Ammon's horn (tissue), 1 donor: ENCODE measurements around the gene KRT81.
"Not testable (repeated sequence)": the region's sequence is repeated elsewhere in the genome, so short reads cannot be mapped to it uniquely, and the experiment has no call there.

Experiments used
- DNase-seq: peaks from one replicate; pipeline ENCODE4 v3.0.0-alpha.2; 2016; ENCODE audit warnings: low spot score

Gene KRT81

GRCh38 chr12:52241205-52241842 is 50.0 kb downstream of the KRT81 start:
- no peak for DNase-seq

DNA sequence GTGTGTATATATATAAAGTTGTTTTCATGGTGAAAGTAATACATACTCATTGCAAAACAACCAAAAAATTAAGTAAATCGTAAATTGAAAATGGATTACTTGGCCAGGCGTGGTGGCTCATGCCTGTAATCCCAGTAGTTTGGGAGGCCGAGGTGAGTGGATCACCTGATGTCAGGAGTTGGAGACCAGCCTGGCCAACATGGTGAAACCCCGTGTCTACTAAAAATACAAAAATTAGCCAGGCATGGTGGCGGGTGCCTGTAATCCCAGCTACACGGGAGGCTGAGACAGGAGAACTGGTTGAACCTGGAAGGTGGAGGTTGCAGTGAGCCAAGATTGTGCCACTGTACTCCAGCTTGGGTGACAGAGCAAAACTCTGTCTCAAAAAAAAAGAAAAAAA is 51.1 kb downstream of the KRT81 start:
- not testable (repeated sequence) for DNase-seq

GRCh38 chr12:52239767-52240166 is 51.6 kb downstream of the KRT81 start:
- DNase-seq, result no peak

DNA sequence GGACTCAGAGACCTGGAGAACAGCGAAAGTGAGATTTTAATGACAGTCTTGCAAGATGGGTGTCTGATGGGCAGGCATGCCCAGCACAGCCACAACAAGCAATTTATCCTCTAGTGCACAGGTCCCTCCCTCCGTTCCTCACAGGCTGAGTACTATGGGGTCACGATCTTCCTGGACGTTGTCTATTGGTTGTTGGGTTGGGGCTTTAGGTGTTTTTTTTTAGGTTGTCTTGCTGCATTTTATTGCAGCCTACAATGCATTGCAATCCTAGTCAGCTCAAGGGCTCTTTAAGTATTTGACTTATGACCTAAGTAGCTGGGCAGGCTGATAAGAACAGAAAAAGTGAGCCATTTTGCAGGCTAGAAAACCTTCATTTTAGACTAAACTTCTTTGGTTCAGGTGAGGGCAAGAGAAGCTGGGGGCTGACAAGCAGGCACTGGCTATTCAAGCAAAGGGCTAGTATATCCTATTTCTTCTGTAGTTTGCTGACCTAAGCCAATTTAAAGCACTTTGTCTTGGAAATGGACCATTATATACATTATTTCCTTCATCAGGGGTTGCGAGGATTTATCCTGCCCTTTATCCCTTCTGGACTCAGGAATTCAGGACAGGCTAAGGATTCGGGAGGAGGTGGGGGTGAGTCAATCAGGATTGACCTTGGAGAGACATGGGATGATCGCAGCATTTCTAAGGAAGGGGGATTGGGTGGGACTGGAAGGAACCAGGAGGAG is 52.3 kb downstream of the KRT81 start:
- no peak for DNase-seq

DNA sequence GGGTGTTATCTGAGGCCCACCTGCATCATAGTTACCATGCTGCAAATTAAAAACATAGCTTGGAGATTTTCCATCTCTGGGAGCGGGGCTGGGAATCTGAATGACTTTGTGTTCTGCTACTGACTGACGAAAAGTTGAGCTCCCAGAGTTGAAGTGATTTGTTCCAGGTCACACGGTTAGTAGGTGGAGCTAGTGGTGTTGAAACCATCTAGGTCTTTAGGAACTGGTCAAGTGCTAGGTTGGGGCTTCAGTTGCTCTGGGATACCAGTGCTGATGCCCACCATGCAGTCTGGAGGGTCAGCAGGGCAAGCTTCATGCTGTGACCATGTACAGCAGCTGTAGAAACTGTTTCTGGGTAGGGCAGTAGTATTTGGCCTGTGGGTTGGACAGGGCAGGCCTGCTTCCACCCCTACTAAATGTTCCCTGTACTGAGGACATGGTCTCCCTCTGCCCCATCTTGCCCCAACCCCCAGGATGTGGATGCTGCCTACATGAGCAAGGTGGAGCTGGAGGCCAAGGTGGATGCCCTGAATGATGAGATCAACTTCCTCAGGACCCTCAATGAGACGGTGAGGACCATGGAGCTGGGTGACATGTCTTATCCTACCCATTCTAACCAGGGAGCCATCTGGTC is 53.0 kb downstream of the KRT81 start:
- no peak for DNase-seq

DNA sequence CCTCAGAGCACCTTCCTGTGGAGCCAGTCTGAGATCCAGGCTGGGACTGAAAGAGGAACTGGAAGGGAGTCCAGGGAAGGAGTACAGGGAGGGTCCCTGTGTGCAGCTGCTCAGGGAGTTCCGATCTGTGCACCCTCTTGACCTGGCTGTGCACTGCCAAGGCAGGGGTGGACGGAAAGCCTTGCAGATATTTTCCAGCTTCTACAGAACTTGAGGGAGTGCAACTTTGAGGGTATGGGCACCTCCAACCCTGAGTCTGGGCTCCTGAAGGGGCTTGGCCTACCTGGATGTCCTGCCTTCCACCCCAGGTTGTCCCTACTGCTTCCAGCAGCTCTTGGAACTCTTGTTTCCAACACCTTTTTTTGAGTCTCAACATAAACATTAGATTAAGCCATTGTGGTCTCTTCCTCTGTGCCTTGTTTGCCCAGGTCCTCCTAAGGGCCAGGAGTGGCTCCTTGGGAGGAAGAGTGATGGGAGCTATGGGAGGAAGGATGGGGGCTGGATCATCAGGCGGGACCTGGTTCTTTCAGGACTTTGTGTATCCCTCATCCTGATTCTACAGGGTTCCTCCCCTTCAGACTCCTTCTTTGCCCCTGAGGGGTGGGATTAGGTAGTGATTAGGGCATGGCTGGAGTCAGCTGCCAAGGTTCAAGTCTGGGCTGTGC is 54.8 kb downstream of the KRT81 start:
- DNase-seq, result no peak
